Measurements from ENCODE around the gene PTEN.

Gene PTEN

GRCh38 chr10:87976101-87976743 lies 112.8 kb downstream of the PTEN start:
- DNase-seq (ENCODE audit: low spot score), result no peak

- DNase-seq (ENCODE audit: low spot score), result no peak
Measured at GRCh38 chr10:87978166-87978565, 114.7 kb downstream of the PTEN start.

- no peak for DNase-seq (ENCODE audit: low spot score)
Measured at GRCh38 chr10:87979847-87980246, 116.4 kb downstream of the PTEN start.

- DNase-seq (ENCODE audit: low spot score), result no peak
Measured at GRCh38 chr10:87983716-87984115, 120.3 kb downstream of the PTEN start.

- no peak for DNase-seq (ENCODE audit: low spot score)
Measured at GRCh38 chr10:87987206-87987605, 123.8 kb downstream of the PTEN start.

GRCh38 chr10:87991946-87992345 lies 128.5 kb downstream of the PTEN start:
- no peak for DNase-seq (ENCODE audit: low spot score)

- DNase-seq (ENCODE audit: low spot score), result no peak
Measured at GRCh38 chr10:88004451-88004850, 141.0 kb downstream of the PTEN start.

- no peak for DNase-seq (ENCODE audit: low spot score)
Measured at GRCh38 chr10:88006261-88006660, 142.8 kb downstream of the PTEN start.

- no peak for DNase-seq (ENCODE audit: low spot score)
Measured at GRCh38 chr10:88008866-88009470, 145.5 kb downstream of the PTEN start.

- DNase-seq (ENCODE audit: low spot score), result no peak
Measured at GRCh38 chr10:88012641-88013040, 149.2 kb downstream of the PTEN start.

- no peak for DNase-seq (ENCODE audit: low spot score)
Measured at GRCh38 chr10:88017781-88018180, 154.4 kb downstream of the PTEN start.

GRCh38 chr10:88019753-88020152 lies 156.3 kb downstream of the PTEN start:
- no peak for DNase-seq (ENCODE audit: low spot score)
